HG02943 (cell line): ENCODE results near the gene MEGF6.

ENCODE experiments used
- ATAC-seq: cut with Tn5 transposase; IDR thresholded peaks from one replicate; pipeline ENCODE4 v1.9.1; 2021; ENCODE audit warnings: mild to moderate bottlenecking, low read depth, moderate library complexity; ENCODE audit not compliant: unreplicated experiment

Gene MEGF6

DNA sequence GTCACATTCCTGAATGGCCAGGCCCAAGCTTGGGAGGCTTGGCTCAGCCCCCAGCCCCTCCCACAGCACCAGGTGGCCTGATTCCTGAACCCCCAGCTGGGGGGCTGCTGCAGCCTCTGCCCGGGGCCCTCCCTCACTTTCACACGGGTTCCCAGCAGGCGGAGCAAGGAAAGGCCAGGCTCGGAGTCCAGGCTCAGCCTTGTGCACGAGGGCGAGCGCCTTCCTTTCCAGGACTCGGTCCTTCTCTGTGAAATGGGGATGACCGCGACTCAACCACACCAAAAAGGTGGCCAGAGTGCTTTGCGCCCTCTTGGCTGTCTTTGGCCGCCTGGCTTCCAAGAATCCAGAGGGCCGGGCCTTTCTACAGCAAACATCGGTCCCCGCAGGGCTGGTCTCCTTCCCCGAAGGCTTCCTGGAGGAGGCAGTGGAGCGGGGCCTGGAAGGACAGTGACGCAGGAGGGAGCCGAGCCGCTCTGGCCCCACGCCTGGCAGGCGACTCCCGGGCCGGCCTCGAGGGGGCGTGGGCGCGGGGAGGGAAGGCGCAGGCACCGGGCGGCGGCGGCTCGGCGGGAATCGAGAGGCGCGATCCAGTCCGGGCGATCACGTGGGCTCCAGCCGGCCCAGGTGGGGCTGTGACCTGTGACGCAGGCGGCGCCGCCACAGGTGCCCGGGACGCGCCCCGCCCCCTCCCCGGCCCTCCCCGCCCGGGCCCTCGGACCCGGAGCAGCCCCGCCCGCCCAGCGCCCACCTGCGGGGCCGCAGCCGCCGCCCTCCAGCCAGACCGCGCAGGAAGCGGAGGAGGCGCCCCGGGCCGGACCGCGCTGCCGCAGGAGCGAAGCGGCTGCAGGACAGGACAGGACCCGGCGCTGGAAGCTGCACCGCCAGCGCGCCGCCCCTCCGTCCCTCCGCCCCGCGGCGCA lies 157.2 kb downstream of the MEGF6 start, which contains the start of gene ARHGEF16:
TSS of gene ARHGEF16 (plus strand) at position 775 of the 920 bp plus-strand sequence. CDS start 8,420 bp downstream, outside the sequence.
- ATAC-seq, result no peak

DNA sequence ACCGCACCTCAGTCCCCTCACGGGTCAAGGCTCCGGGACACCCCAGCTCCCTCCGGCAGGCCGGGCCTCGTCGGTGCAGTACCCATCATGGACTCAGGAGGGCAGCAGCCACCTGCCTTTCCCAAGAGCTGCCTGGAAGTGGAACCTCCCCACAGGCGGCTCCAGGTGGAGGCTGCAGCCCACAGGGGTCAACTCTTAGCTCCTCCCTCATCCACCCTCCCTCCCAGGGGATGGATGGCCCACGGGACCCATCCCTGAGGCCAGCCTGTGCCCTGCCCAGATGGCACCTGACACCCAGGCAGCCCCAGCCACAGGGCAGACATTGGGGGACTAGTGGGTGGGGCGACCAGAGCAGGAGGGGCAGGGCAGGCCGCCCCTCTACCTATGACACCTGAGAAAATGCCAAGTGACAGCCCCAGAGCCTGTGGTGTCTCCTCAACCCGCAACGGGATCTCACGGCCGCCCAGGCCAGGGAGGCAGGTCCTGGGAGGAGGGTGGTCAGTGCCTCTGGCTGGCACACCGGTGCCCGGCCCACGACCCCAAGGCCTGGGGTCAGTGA lies 158.0 kb downstream of the MEGF6 start:
- no peak for ATAC-seq

DNA sequence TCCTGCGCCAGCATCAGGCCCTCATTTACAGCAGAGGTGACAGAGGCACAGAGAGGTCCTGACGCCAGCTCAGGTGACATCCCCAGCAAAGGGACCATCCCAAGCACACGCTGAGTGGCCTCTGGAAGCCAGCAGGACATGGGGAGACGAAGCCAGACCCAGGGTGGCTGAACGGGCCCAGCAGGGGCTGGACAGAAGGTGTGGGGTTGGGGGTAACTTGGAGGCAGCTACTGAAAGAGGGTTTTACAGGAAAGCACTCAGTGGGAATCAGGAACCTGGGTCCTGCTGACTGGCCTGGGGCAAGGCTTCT lies 158.5 kb downstream of the MEGF6 start:
- no peak for ATAC-seq

DNA sequence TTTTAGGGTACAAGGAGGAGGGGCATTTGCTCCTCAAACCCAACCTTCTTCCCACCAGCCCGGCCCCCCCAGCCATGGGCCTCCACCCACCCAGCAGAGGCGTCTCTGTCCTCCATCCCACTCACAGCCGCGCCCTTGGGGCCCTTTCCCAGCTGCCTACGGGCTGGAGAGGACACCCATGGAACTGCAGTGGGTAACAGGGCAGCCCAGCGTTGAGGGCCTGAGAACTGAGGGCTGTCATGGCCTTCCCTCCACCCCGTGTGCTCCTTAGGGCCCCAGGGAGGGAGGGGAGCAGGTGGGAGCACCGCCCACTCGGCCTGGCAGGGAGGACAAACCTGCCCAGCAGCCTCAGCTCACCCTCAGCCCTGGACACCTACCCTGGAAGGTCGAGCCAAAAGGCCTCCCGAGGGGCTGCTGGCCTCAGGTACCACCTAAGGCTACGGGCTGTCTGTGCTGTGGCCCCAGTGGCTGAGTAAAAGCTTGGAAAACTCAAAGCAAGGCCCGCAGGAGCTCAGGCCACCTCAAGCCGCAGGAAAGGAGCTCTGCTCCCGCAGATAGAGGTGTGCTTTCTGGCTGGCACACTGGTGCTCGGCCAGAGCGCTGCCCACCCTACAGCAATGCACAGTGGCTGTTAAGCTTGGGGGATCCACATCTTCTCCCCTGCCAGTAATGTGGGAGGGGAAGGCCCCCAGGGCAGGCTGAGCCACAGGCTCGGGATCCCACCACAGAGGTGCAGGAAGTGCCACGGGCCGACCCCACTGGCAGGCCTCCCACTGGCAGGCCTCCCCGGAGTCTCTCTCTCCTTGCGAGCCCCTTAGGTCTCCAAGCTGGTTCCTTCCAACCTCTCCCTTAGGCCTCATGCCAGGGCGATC lies 159.1 kb downstream of the MEGF6 start:
- no peak for ATAC-seq

DNA sequence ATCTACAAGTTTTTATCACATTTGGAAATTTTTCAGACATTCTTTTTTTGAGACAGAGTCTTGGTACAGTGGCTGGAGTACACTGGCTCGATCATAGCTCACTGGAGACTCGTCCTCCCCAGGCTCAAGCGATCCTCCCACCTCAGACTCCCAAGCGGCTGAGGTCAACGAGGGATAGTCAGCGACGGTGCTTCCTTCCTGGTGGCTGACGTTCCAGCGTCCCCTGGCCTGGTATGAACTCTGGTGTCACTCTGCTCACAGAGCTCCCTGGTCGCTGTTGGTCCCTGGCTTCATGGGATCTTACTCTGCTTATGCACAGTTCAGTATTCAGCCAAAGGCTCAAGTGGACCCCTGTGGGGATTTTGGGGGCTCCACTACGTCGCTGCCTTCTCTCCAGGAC lies 160.3 kb downstream of the MEGF6 start:
- no peak for ATAC-seq

DNA sequence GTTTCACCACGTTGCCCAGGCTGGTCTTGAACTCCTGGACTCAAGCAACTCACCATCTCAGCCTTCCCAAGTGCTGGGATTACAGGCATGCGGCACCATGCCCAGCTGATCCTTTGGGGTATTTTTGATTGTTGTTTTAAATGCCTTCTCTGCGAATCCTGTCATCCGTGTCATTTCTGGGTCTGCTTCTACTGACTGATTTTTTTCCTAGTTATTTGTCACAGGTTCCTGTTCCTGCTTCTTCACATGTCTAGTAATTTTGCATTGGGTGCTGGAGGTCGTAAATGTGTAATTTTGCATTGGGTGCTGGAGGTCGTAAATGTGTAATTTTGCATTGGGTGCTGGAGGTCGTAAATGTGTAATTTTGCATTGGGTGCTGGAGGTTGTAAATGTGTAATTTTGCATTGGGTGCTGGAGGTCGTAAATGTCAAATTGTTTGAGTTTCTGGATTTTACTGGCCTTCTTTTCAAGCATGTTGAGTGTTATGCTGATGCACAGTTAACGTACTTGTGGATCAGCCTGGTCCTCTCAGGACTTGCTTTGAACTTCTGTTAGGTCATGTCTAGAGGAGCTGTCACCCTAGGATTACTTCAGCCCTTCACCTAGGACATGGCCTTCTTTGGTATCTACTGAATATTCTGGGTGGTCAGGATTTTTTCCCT lies 161.0 kb downstream of the MEGF6 start:
- no peak for ATAC-seq

DNA sequence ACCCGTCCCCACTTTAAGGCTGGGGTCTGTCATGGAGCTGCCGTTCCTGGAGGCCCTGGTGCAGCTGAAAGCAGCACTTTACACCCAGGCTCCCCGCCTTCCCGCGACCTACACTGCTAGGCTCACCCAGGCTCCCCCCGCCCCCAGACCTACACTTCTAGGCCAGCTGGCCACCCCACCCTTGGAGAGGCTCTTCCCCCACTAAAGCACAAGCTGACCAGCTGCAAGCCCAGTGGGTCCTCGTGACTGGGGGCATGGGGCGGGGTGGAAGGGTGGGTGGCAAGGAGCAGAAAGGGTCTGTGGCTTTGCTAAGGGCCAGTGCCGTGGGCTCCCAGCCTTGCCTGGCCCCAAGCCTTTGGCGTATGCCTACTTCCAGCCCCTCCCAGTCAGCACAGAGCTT lies 166.6 kb downstream of the MEGF6 start:
- no peak for ATAC-seq

DNA sequence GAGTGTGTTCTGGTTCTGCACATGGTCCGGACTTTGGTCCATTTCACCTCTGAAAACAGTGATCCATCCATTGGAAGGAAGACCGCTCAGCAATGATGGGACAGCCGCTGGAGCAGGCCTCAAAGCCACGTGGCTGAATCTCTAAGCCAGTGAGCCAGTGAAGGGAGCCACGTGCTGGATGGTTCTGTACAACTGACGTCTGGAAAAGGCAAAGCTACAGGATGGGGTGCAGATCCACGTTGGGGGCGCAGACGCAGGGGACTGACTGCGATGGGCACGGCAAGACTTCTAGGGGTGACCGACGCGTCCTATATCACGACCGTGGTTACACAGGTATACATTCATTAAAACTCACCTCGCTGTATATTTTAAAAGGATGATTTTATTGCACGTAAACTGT lies 167.0 kb downstream of the MEGF6 start:
- ATAC-seq, result no peak

DNA sequence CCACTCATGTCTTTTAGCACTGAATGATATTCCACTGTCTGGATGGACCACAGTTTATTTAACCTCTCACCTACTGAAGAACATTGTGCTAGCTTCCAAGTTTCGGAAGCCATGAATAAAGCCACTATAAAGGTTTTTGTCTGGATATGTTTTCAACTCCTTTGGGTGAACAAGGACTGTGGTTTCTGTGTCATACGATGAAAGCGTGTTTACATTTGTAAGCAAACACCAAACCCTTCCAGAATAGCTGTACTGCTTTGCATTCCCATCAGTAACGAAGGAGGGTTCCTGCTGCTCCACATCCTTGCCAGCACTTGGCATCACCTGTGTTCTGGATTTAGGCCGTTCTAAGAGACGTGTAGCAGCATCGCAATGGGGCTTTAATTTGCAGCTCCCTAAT lies 167.5 kb downstream of the MEGF6 start:
- ATAC-seq, result no peak

DNA sequence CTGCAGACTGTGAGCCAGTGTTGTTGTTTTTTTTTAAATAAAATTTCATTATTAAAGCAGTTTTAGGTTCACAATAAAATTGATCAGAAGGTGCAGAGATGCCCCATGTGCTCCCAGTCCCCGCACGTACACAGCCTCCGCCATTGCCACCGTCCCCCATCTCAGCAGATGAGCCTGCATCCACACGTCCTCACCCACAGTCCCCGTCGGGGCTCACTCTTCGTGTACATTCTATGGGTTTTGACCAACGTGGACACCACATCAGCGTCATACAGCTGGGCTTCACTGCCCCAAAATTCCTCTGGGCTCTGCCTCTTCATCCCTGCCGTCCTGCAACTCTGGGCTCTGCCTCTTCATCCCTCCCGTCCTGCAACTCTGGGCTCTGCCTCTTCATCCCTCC lies 168.4 kb downstream of the MEGF6 start:
- ATAC-seq, result no peak

DNA sequence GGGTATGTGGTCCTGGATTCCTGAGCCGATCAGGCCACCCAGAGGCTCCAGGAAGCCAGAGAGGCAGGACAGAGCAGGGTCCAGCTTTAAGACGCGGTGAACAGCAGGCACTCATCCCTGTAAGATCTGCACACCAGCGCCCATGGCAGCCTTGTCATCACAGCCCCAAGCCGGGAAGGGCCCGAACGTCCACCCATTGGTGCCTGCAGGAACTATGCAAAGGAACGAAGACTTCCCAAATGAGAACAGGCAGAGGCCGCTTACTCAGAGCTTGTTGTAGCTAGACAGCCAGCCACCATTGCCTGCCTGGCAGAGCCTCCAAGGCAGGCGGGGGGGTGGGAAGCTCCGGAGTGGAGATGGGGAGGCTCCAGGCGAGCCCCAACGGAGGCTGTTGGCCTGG lies 169.0 kb downstream of the MEGF6 start:
- ATAC-seq, result no peak

DNA sequence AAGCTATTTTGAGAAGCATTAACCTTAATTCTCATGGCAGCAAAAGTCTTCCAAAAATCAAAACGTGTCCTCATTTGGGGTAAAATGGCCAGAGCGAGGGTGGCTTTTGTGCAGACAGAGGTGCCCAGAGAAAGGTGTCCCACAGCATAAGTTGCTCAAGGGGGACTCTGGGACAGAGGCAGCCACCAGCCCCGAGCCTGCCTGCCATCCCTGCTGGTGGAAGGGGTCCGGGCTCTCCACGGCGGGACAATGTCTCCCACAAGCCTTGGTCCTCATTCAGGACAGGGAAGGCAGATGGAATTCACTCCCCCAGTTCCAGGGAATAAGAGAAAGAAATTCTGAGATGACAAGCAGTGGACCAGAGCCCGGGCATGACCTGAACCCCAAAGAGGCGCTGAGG lies 169.4 kb downstream of the MEGF6 start:
- no peak for ATAC-seq

DNA sequence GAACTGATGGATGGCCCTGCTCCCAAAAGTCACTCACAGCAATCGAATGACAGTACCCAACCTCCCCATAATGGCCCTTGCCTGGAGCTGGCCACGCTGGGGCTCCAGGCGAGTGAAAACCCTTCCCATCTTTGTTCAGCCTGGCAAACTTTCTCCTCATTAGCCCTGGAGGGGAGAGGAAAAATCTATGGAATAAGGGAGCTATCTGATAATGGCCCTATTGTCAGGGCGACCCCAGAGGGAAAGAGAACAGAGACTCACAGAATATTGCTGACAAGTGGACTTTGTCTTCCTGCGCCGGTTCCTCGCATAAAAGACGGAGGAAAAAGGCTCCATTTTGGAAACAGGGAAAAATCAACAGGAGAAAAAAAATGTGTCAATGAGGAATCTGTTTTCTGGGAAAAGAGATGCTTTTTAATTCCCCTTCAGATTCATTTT lies 169.9 kb downstream of the MEGF6 start:
- no peak for ATAC-seq

DNA sequence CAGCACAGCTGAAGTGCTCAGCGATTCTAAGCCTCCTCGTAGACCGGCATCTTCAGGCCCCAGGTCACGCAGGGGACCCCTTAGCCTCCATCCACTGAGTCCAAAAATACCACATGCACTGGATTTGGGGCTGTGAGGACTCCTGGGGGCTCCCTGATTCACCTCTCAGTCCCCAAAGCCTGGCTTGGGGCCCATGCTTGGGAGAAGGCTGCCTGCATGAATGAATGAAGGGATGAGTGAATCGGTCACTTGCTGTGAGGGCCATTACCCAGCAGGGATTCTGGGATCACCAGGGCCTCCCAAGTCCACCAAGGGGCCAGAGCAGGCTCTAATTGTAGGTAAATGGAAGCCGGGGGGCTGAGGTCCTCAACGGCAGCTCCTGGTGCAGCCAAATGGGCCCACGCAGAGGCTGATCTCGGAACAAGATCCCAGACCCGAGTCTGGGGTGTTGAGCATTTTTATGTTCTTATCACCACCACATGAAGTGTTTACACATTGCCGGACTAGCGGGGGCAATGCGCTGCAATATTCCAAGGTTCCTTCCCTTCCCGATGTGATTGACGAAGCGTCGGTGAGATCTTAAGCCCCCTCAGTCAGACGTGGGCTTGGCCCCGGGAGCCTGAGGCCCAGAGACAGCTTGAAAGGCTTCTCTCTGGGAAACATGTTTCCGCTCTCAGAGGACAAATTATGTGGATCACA lies 170.4 kb downstream of the MEGF6 start:
- no peak for ATAC-seq

DNA sequence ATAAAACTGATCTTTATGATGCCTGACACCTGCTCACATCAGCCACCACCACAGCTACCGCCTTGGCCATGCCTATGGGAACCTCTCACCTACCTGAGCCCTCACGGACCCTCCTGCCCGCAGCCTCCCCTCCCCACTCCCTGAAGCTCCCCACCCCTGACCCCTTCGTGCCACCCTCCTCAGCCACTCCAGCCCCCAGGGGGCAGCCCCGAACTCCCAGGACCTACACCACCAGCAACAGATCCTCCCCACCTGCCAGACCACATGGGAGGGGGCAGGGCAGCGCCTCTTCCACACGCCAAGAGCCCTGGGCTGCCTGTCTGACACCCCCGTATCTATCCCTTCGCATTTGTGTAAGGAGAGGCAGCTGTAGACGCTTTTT lies 171.0 kb downstream of the MEGF6 start:
- ATAC-seq, result no peak
